Measurements from ENCODE around the gene FES. TPM values are rescaled to one million over a fixed set of nuclear protein-coding genes. Genes with fewer than 3 reads are reported as not detected.
A peak's percentile ranks its signal among the peaks of the same experiment; 100 is the strongest.

FES gene
- total and polyA plus RNA-seq, 2 donors (not counting 1 experiment from before 2014, with no cell fraction given), result 5.5 to 31.2 TPM

GRCh38 chr15:90881978-90882721, 2.2 kb upstream of the FES start:
- H3K4me1 ChIP-seq (ENCODE audit: control insufficient read depth, extremely low read depth, insufficient read depth, low read length), result peaks cover 17% of the 10 kb centered on the region
- H3K4me2 ChIP-seq (ENCODE audit: extremely low read depth, insufficient read depth, low read length), result no peak overlapping the region
- peaks cover 5% of the 10 kb centered on the region for H3K79me2 ChIP-seq (ENCODE audit: control insufficient read depth, insufficient read depth, low read length)
- H3K27ac ChIP-seq (ENCODE audit: insufficient read depth, low read length), result no peak overlapping the region
- H3K9me3 ChIP-seq (ENCODE audit: control insufficient read depth, insufficient read depth, low read depth, low read length), result no peaks in the 10 kb centered on the region
- H4K20me1 ChIP-seq (ENCODE audit: control insufficient read depth, extremely low read depth, insufficient read depth, low read length), result no peaks in the 10 kb centered on the region
- no peak overlapping the region for H2AFZ ChIP-seq (ENCODE audit: low read length)
- DNase-seq (ENCODE audit: low read depth in 2 of 2), result no peak
- H3K27me3 ChIP-seq (ENCODE audit: control insufficient read depth, insufficient read depth, low read length), result no peaks in the 10 kb centered on the region
- H3K36me3 ChIP-seq (ENCODE audit: control insufficient read depth, insufficient read depth, low read length), result peaks cover 26% of the 10 kb centered on the region
- TF ChIP-seq EZH2 (IDR thresholded peaks at IDR 0.05; ENCODE audit: low read length, missing control alignments), result no peak
- TF ChIP-seq, protein P1, sequence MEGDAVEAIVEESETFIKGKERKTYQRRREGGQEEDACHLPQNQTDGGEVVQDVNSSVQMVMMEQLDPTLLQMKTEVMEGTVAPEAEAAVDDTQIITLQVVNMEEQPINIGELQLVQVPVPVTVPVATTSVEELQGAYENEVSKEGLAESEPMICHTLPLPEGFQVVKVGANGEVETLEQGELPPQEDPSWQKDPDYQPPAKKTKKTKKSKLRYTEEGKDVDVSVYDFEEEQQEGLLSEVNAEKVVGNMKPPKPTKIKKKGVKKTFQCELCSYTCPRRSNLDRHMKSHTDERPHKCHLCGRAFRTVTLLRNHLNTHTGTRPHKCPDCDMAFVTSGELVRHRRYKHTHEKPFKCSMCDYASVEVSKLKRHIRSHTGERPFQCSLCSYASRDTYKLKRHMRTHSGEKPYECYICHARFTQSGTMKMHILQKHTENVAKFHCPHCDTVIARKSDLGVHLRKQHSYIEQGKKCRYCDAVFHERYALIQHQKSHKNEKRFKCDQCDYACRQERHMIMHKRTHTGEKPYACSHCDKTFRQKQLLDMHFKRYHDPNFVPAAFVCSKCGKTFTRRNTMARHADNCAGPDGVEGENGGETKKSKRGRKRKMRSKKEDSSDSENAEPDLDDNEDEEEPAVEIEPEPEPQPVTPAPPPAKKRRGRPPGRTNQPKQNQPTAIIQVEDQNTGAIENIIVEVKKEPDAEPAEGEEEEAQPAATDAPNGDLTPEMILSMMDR (conservative IDR thresholded peaks at IDR 0.05 in 1 of 2, IDR thresholded peaks at IDR 0.05 in 1 of 2; ENCODE audit: low read depth in 1 of 2, low read length in 2 of 2), result no peak
- no peak overlapping the region for H3K9ac ChIP-seq (ENCODE audit: insufficient read depth, low read length)
- H3K4me3 ChIP-seq (replicated peaks in 1 of 4; ENCODE audit: control extremely low read depth in 1 of 4, insufficient read depth in 1 of 4, low read depth in 3 of 4, low read length in 4 of 4), result no peak overlapping the region

GRCh38 chr15:90882781-90883525, 1.4 kb upstream of the FES start:
- Histone ChIP-seq H3K9ac (ENCODE audit: insufficient read depth, low read length) (no peak overlapping the region), H3K27me3 (ENCODE audit: control insufficient read depth, insufficient read depth, low read length) (no peaks in the 10 kb centered on the region), H3K27ac (ENCODE audit: insufficient read depth, low read length) (peak overlapping the region; percentile 85), H3K36me3 (ENCODE audit: control insufficient read depth, insufficient read depth, low read length) (peaks cover 23% of the 10 kb centered on the region), H3K4me2 (ENCODE audit: extremely low read depth, insufficient read depth, low read length) (no peak overlapping the region), H3K79me2 (ENCODE audit: control insufficient read depth, insufficient read depth, low read length) (peaks cover 5% of the 10 kb centered on the region), H3K9me3 (ENCODE audit: control insufficient read depth, insufficient read depth, low read depth, low read length) (no peaks in the 10 kb centered on the region), H2AFZ (ENCODE audit: low read length) (no peak overlapping the region), H3K4me1 (ENCODE audit: control insufficient read depth, extremely low read depth, insufficient read depth, low read length) (peaks cover 17% of the 10 kb centered on the region), H3K4me3 (replicated peaks in 1 of 4; ENCODE audit: control extremely low read depth in 1 of 4, insufficient read depth in 1 of 4, low read depth in 3 of 4, low read length in 4 of 4) (no peak overlapping the region), H4K20me1 (ENCODE audit: control insufficient read depth, extremely low read depth, insufficient read depth, low read length) (no peaks in the 10 kb centered on the region)
- no peak for DNase-seq (ENCODE audit: low read depth in 2 of 2)
- TF ChIP-seq, protein P1 (conservative IDR thresholded peaks at IDR 0.05 in 1 of 2, IDR thresholded peaks at IDR 0.05 in 1 of 2; ENCODE audit: low read depth in 1 of 2, low read length in 2 of 2), result no peak
- no peak for TF ChIP-seq EZH2 (IDR thresholded peaks at IDR 0.05; ENCODE audit: low read length, missing control alignments)

DNA sequence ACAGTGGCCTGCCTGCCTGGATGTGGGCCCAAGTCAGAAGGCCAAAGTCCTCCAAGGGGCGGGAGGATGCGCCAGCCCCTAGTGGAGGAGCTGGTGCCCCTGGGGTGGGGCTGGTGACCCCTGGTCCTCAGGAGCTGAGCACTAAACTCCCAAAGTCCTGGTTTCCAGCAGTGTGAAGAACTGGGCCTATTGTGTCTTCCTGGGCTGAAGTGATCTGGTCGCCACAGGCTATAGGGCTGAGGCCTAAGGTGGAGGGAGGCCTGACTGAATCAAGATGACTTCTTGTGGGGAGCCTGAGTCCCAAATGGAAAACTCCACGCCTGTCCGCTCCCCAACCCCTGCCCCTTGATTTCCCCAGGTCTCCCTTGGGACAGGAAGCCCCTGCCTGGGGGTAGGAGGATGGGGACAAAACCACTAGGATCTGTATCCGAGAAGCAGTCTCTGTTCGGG, 753 bp upstream of the FES start:
- Histone ChIP-seq H3K27ac (ENCODE audit: insufficient read depth, low read length) (peak overlapping the region; percentile 85), H3K79me2 (ENCODE audit: control insufficient read depth, insufficient read depth, low read length) (peaks cover 5% of the 10 kb centered on the region), H3K27me3 (ENCODE audit: control insufficient read depth, insufficient read depth, low read length) (no peaks in the 10 kb centered on the region), H3K4me3 (replicated peaks in 1 of 4; ENCODE audit: control extremely low read depth in 1 of 4, insufficient read depth in 1 of 4, low read depth in 3 of 4, low read length in 4 of 4) (peak overlapping the region in 3 of 4 experiments; percentile 37 to 65 (median 56)), H3K4me2 (ENCODE audit: extremely low read depth, insufficient read depth, low read length) (peak overlapping the region; percentile 71), H4K20me1 (ENCODE audit: control insufficient read depth, extremely low read depth, insufficient read depth, low read length) (no peaks in the 10 kb centered on the region), H3K9ac (ENCODE audit: insufficient read depth, low read length) (peak overlapping the region; percentile 79), H3K9me3 (ENCODE audit: control insufficient read depth, insufficient read depth, low read depth, low read length) (no peaks in the 10 kb centered on the region), H3K36me3 (ENCODE audit: control insufficient read depth, insufficient read depth, low read length) (peaks cover 20% of the 10 kb centered on the region), H3K4me1 (ENCODE audit: control insufficient read depth, extremely low read depth, insufficient read depth, low read length) (peaks cover 17% of the 10 kb centered on the region), H2AFZ (ENCODE audit: low read length) (peak overlapping the region; percentile 16)
- TF ChIP-seq, protein P1 (conservative IDR thresholded peaks at IDR 0.05 in 1 of 2, IDR thresholded peaks at IDR 0.05 in 1 of 2; ENCODE audit: low read depth in 1 of 2, low read length in 2 of 2), result no peak
- TF ChIP-seq EZH2 (IDR thresholded peaks at IDR 0.05; ENCODE audit: low read length, missing control alignments), result no peak
- DNase-seq (ENCODE audit: low read depth in 2 of 2), result no peak
